ENCODE data around the gene RUFY4. TPM values are rescaled to one million over a fixed set of nuclear protein-coding genes. Genes with fewer than 3 reads are reported as not detected.
"Not testable (repeated sequence)": the region's sequence is repeated elsewhere in the genome, so short reads cannot be mapped to it uniquely, and the experiment has no call there.

RUFY4 gene
- total RNA-seq (2021) = 0.44 and 0.66 TPM in 2 replicates
- long read RNA-seq, partial matches to known transcripts = 0 of 2 reads
- long read RNA-seq, other reads (novel, unspliced or antisense) = 2 of 2 reads

GRCh38 chr2:218068721-218069334 lies at the start of gene RUFY4:
Gene RUFY4, plus strand, starts transcription at chr2:218069253. Its CDS starts 1,353 bp downstream, at chr2:218070606.
- not testable (repeated sequence) for H2BK12ac ChIP-seq (ENCODE audit: insufficient read length, low read depth, low read length); H2BK15ac ChIP-seq (ENCODE audit: low read depth, low read length); H4K8ac ChIP-seq (replicated peaks; ENCODE audit: insufficient read length, low read depth, low read length); H4K20me1 ChIP-seq (ENCODE audit: control insufficient read depth, insufficient read depth, insufficient read length); H3K79me1 ChIP-seq (ENCODE audit: insufficient read depth, low read depth, low read length, poor library complexity, severe bottlenecking); H3K18ac ChIP-seq (ENCODE audit: insufficient read length, low read depth, low read length); H2AK5ac ChIP-seq (ENCODE audit: insufficient read length, low read length); H3K23me2 ChIP-seq (ENCODE audit: insufficient read length, low read depth, low read length, poor library complexity, severe bottlenecking); H3K56ac ChIP-seq (ENCODE audit: insufficient read length, low read depth, low read length); H2BK20ac ChIP-seq (ENCODE audit: low read depth, low read length, poor library complexity, severe bottlenecking); H3K9me3 ChIP-seq (ENCODE audit: control insufficient read depth, low read depth, low read length); H3K4ac ChIP-seq (ENCODE audit: low read depth, low read length); H2BK120ac ChIP-seq (ENCODE audit: low read depth, low read length, poor library complexity, severe bottlenecking); H3T11ph ChIP-seq (ENCODE audit: low read length); H3K4me2 ChIP-seq (ENCODE audit: insufficient read depth, insufficient read length, low read length); H3K14ac ChIP-seq (ENCODE audit: insufficient read depth, low read length); H3K27me3 ChIP-seq (ENCODE audit: insufficient read depth, low read length); H4K91ac ChIP-seq (ENCODE audit: insufficient read length, low read depth, low read length); H3K27ac ChIP-seq (ENCODE audit: insufficient read length, low read depth, low read length); H3K79me2 ChIP-seq (ENCODE audit: insufficient read depth, low read length); H3K4me1 ChIP-seq (ENCODE audit: insufficient read depth, low read length); H3K23ac ChIP-seq (ENCODE audit: insufficient read length, low read depth, low read length); H4K5ac ChIP-seq (ENCODE audit: insufficient read length, low read depth, low read length); H3K9ac ChIP-seq (ENCODE audit: extremely low read depth, insufficient read length, low read length); H3K36me3 Mint-ChIP-seq (ENCODE audit: insufficient read depth in 1 of 3, low read depth in 3 of 3); H2BK5ac ChIP-seq (ENCODE audit: insufficient read length, low read length); H2AFZ ChIP-seq (ENCODE audit: low read length); H3K9me3 Mint-ChIP-seq
- Mint-ChIP-seq H3K27ac (peak within 1 kb of the TSS in 1 of 3 experiments; percentile 64; a peak in 2 of 7 replicates), H3K4me1 (peaks cover 10 to 28% of the 10 kb centered on the region in 2 experiments), H3K27me3 (ENCODE audit: low read depth) (peaks cover 40% of the 10 kb centered on the region), H3K4me3 (peak within 1 kb of the TSS; percentile 51 to 63; a peak in 4 of 5 replicates)
- peak; percentile 82 for TF ChIP-seq CTCF (conservative IDR thresholded peaks at IDR 0.05)
- WGBS (ENCODE audit: extremely low coverage, insufficient read length, low lambda C conversion rate) = no CpG with 5 or more reads among the region's 15 CpGs
- peak; percentile 83 for DNase-seq

Data from H9 (cell line).